Esophagus squamous epithelium (tissue), 4 donors: ENCODE data around the gene RNF168.

Experiments used
- CTCF ChIP-seq, 6 experiments: fragments of 450-650 bp in 4 of 6; fragments of 200-600 bp in 2 of 6; sonication (generic) in 2 of 6; IDR thresholded peaks; one replicate each; pipeline ENCODE4 v1.5.1; 2016 to 2019; ENCODE audit warnings: antibody characterized with exemption in 6 of 6, mild to moderate bottlenecking in 4 of 6, moderate library complexity in 4 of 6
- POLR2A ChIP-seq, 4 donors: fragments of 450-650 bp; IDR thresholded peaks; one replicate each; pipeline ENCODE4 v1.6.1; 2017; ENCODE audit warnings: antibody characterized with exemption in 4 of 4, mild to moderate bottlenecking in 4 of 4, moderate library complexity in 3 of 4

- TF ChIP-seq CTCF (IDR thresholded peaks at IDR 0.05) (no peak), POLR2A (IDR thresholded peaks at IDR 0.05) (no peak)
Measured at GRCh38 chr3:196517919-196518318, 14.4 kb upstream of the RNF168 start.
